Vagina (tissue), 2 donors: Measurements from ENCODE around the gene ECE1.

Experiments
- POLR2A ChIP-seq, 2 donors: fragments of 450-650 bp; IDR thresholded peaks; one replicate each; pipeline ENCODE4 v1.6.1; 2017; ENCODE audit warnings: antibody characterized with exemption in 2 of 2, mild to moderate bottlenecking in 2 of 2, moderate library complexity in 2 of 2
- POLR2AphosphoS5 ChIP-seq, 2 donors: sonication (generic); formaldehyde crosslinking; IDR thresholded peaks; one replicate each; pipeline ENCODE4 v1.9.0; 2017; ENCODE audit warnings: antibody characterized with exemption in 2 of 2, mild to moderate bottlenecking in 2 of 2, low read depth in 1 of 2; ENCODE audit not compliant: insufficient read depth in 1 of 2
- TF ChIP-seq, protein P1 (sequence below), 3 experiments: fragments of 450-650 bp in 2 of 3; fragments of 200-600 bp in 1 of 3; sonication (generic) in 1 of 3; IDR thresholded peaks; one replicate each; pipeline ENCODE4 v1.5.1; 2017 to 2019; ENCODE audit warnings: antibody characterized with exemption in 3 of 3, mild to moderate bottlenecking in 2 of 3, moderate library complexity in 2 of 3

- no peak for TF ChIP-seq POLR2AphosphoS5 (IDR thresholded peaks at IDR 0.05; ENCODE audit: insufficient read depth in 1 of 2, low read depth in 1 of 2)
- TF ChIP-seq, protein P1, sequence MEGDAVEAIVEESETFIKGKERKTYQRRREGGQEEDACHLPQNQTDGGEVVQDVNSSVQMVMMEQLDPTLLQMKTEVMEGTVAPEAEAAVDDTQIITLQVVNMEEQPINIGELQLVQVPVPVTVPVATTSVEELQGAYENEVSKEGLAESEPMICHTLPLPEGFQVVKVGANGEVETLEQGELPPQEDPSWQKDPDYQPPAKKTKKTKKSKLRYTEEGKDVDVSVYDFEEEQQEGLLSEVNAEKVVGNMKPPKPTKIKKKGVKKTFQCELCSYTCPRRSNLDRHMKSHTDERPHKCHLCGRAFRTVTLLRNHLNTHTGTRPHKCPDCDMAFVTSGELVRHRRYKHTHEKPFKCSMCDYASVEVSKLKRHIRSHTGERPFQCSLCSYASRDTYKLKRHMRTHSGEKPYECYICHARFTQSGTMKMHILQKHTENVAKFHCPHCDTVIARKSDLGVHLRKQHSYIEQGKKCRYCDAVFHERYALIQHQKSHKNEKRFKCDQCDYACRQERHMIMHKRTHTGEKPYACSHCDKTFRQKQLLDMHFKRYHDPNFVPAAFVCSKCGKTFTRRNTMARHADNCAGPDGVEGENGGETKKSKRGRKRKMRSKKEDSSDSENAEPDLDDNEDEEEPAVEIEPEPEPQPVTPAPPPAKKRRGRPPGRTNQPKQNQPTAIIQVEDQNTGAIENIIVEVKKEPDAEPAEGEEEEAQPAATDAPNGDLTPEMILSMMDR (IDR thresholded peaks at IDR 0.05), result no peak
- TF ChIP-seq POLR2A (IDR thresholded peaks at IDR 0.05), result no peak
Measured at GRCh38 chr1:21320410-21321108, 30.3 kb upstream of the ECE1 start.
